SKM-1 (cell line): ENCODE results near the gene TUBB8B.
"Not testable (repeated sequence)": the region's sequence is repeated elsewhere in the genome, so short reads cannot be mapped to it uniquely, and the experiment has no call there.

ENCODE experiments used
- DNase-seq: peaks from one replicate; lab custom pipeline; 2025; ENCODE audit not compliant: unreplicated experiment; lab: John Stamatoyannopoulos, UW

The TUBB8B gene

DNA sequence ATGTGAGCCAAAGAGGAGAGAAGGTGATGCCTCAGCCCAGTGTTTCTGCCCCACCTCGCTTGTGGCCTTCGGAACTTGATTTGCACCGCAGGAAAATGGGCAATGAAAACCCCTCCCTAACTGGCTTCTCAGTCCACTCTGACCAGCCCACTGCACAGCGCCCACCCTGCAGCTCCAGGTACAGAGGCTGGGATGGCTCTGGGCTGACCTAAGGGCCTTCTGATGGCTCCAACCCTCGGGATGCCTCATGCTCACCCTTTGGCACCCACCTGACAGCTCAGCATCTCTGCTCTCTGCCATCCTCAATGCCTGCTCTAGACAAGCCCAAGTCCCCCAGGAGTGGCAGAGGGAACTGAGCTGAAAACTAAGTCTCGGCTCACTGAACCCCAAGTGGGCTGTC is 36.2 kb downstream of the TUBB8B start:
- DNase-seq, result not testable (repeated sequence)

DNA sequence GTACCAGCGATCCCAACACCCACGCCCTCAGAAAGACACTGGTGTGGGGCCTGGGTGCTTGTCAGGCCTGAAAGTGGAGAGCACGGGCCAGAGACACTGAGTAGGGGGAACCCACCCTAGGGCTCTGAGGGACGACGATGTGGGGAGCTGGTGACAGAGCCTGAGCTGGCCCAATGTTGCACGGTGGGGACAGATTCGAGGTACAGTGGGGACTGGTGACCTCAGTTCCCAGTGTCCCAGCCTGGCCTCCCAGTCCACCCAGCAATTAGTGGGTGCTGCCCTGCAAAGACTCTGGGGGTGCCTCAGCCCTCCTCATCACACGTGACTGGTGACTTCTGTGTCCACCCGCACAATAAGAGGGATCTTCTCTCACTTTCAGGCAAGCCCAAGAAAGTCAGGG is 36.6 kb downstream of the TUBB8B start:
- not testable (repeated sequence) for DNase-seq

DNA sequence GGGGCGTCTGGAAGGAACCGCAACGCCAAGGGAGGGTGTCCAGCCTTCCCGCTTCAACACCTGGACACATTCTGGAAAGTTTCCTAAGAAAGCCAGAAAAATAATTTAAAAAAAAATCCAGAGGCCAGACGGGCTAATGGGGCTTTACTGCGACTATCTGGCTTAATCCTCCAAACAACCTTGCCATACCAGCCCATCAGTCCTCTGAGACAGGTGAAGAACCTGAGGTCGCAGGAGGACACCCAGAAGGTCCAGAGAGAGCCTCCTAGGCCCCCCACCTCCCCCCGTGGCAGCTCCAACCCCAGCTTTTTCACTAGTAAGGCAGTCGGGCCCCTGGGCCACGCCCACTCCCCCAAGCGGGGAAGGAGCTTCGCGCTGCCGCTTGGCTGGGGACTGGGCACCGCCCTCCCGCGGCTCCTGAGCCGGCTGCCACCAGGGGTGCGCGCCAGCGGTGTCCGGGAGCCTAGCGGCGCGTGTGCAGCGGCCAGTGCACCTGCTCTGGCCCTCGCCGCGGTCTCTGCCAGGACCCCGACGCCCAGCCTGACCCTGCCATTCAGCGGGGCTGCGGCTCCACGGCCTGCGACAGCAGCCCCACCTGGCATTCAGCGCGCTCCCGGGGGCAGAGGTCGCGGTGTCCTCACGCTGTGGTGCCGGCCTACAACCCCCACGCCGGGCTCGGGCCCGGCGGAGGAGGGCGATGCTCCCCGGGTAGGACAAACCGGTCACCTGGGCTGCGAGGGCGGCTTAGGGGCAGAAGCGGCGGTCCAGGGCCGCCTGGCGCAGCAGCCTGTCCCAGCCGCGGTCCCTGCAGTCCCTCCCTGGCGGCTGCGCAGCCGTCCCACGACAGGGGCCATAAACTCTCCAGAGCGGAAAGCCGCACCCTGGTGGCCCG is 37.8 kb downstream of the TUBB8B start:
- DNase-seq, result not testable (repeated sequence)

DNA sequence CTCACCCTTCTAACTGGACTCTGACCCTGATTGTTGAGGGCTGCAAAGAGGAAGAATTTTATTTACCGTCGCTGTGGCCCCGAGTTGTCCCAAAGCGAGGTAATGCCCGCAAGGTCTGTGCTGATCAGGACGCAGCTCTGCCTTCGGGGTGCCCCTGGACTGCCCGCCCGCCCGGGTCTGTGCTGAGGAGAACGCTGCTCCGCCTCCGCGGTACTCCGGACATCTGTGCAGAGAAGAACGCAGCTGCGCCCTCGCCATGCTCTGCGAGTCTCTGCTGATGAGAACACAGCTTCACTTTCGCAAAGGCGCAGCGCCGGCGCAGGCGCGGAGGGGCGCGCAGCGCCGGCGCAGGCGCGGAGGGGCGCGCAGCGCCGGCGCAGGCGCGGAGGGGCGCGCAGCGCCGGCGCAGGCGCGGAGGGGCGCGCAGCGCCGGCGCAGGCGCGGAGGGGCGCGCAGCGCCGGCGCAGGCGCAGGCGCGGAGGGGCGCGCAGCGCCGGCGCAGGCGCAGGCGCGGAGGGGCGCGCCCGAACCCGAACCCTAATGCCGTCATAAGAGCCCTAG is 38.7 kb downstream of the TUBB8B start:
- not testable (repeated sequence) for DNase-seq

DNA sequence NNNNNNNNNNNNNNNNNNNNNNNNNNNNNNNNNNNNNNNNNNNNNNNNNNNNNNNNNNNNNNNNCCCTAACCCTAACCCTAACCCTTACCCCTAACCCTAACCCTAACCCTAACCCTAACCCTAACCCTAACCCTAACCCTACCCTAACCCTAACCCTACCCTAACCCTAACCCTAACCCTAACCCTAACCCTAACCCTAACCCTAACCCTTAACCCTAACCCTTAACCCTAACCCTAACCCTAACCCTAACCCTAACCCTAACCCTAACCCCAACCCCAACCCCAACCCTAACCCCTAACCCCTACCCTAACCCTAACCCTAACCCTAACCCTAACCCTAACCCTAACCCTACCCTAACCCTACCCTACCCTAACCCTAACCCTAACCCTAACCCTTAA is 39.5 kb downstream of the TUBB8B start:
- not testable (repeated sequence) for DNase-seq
